Karpas-422 (cell line): ENCODE measurements around the gene HEBP2. TPM values are rescaled to one million over a fixed set of nuclear protein-coding genes. Genes with fewer than 3 reads are reported as not detected.

ENCODE experiments used
- DNase-seq: peaks from one replicate; pipeline ENCODE4 v3.0.0-alpha.2; 2015
- H2AFZ ChIP-seq: fragments of 200-600 bp; sonication (generic); 2 replicates; pipeline ENCODE4 v1.6.1; 2014; ENCODE audit warnings: antibody characterized with exemption, low read length, mixed read lengths
- H3K27ac ChIP-seq: fragments of 200-600 bp; sonication (generic); 2 replicates; pipeline ENCODE4 v1.5.1; 2014; ENCODE audit warnings: mild to moderate bottlenecking, low read length, moderate library complexity
- H3K27me3 ChIP-seq: fragments of 200-600 bp; sonication (generic); 2 replicates; pipeline ENCODE4 v1.6.1; 2014; ENCODE audit warnings: low read length, mixed read lengths
- H3K36me3 ChIP-seq: fragments of 200-600 bp; sonication (generic); 2 replicates; pipeline ENCODE4 v1.6.1; 2014; ENCODE audit warnings: low read length, mixed read lengths; ENCODE audit not compliant: insufficient read depth
- H3K4me1 ChIP-seq: fragments of 200-600 bp; sonication (generic); 2 replicates; pipeline ENCODE4 v1.6.1; 2014; ENCODE audit warnings: mild to moderate bottlenecking, low read length, mixed read lengths
- H3K4me2 ChIP-seq: fragments of 200-600 bp; sonication (generic); 2 replicates; pipeline ENCODE4 v1.6.1; 2014; ENCODE audit warnings: low read length, low read depth, mild to moderate bottlenecking; ENCODE audit not compliant: poor library complexity, severe bottlenecking
- H3K4me3 ChIP-seq: fragments of 200-600 bp; sonication (generic); 2 replicates; pipeline ENCODE4 v1.5.1; 2014; ENCODE audit warnings: mild to moderate bottlenecking, antibody characterized with exemption, low read length, mixed read lengths
- H3K79me2 ChIP-seq: fragments of 200-600 bp; sonication (generic); 2 replicates; pipeline ENCODE4 v1.6.1; 2014; ENCODE audit warnings: mild to moderate bottlenecking, low read length, mixed read lengths
- H3K9ac ChIP-seq: fragments of 200-600 bp; sonication (generic); 2 replicates; pipeline ENCODE4 v1.6.0; 2014; ENCODE audit warnings: low read length
- H3K9me2 ChIP-seq: fragments of 200-600 bp; sonication (generic), shearing (Covaris generic); replicated peaks from 2 replicates; pipeline ENCODE4 v1.6.0; 2014; ENCODE audit warnings: mild to moderate bottlenecking, low read length, moderate library complexity; ENCODE audit not compliant: insufficient read depth
- H3K9me3 ChIP-seq: fragments of 300-700, 200-600 bp; sonication (generic); 2 replicates; pipeline ENCODE4 v1.6.1; 2014; ENCODE audit warnings: low read length, mixed read lengths
- H4K20me1 ChIP-seq: fragments of 200-600 bp; sonication (generic); 2 replicates; pipeline ENCODE4 v1.6.1; 2014; ENCODE audit warnings: mild to moderate bottlenecking, antibody characterized with exemption, low read length, low read depth; ENCODE audit not compliant: insufficient read depth
- total RNA-seq: library from RNA; depleted of rRNA; stranded (reverse); fragments of >200 nt; shearing (Covaris generic); gene quantifications from 2 replicates; pipeline ENCODE4 v1.2.3, GENCODE V29; 2014; ENCODE audit warnings: low replicate concordance

HEBP2 gene
- total RNA-seq, 1 experiment from 2014 or later: 41.9 TPM

- Histone ChIP-seq H3K27ac (no peak overlapping the region), H3K9ac (no peak overlapping the region), H3K4me2 (no peak overlapping the region), H3K4me1 (no peaks in the 10 kb centered on the region), H3K9me3 (no peaks in the 10 kb centered on the region), H3K4me3 (no peak overlapping the region), H3K9me2 (no peaks in the 10 kb centered on the region), H2AFZ (no peak overlapping the region), H3K79me2 (no peaks in the 10 kb centered on the region), H3K36me3 (no peaks in the 10 kb centered on the region), H3K27me3 (no peaks in the 10 kb centered on the region), H4K20me1 (no peaks in the 10 kb centered on the region)
- DNase-seq: no peak
Measured at GRCh38 chr6:138374230-138374629, 29.8 kb upstream of the HEBP2 start.

DNA sequence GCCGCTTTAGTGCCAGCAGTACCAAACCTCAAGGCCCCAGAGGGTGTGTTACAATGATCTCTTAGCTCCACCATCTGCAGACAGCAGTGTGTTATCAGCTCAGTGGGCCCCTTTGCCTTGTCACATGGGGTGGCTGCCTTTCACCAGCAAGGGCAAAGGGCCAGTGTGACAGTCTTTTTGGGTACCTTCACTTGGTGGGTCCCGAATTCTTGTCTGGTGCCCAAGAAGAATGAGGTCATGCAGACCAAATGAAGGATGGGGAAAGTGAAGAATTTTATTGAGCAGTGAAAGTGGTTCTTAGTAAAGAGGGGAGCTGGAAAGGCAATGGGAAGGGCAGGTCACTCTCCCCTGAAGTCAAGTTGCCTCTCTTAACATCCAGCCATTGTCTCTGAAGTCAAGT, 29.2 kb upstream of the HEBP2 start:
- no peak for DNase-seq
- H4K20me1 ChIP-seq: no peaks in the 10 kb centered on the region
- H3K9me3 ChIP-seq: no peaks in the 10 kb centered on the region
- H3K27me3 ChIP-seq: no peaks in the 10 kb centered on the region
- no peaks in the 10 kb centered on the region for H3K79me2 ChIP-seq
- no peaks in the 10 kb centered on the region for H3K36me3 ChIP-seq
- H3K4me2 ChIP-seq: no peak overlapping the region
- no peak overlapping the region for H2AFZ ChIP-seq
- no peak overlapping the region for H3K27ac ChIP-seq
- H3K4me1 ChIP-seq: no peaks in the 10 kb centered on the region
- H3K9me2 ChIP-seq: no peaks in the 10 kb centered on the region
- H3K4me3 ChIP-seq: no peak overlapping the region
- no peak overlapping the region for H3K9ac ChIP-seq

GRCh38 chr6:138377042-138377441, 27.0 kb upstream of the HEBP2 start:
- DNase-seq: no peak
- H3K79me2 ChIP-seq: no peaks in the 10 kb centered on the region
- no peak overlapping the region for H3K4me2 ChIP-seq

DNA sequence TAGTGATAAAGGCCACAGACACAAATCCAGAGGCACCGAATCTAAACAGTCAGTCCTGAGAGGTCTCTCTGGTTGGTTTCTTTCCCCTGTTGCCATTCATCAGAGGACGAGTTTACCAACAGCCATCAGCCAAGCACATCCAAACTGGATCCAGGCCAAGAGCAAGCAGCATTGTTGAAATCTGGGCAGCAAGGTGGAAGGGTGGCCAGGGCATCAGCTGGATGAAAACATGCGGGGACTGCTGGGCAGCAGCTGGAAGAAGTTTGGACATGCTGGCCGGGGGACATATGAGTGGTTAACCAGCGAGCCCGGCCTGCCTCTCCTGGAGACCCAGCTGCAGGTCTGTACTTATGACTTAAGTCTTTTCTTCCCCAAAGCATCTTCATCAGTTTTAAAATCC, 26.2 kb upstream of the HEBP2 start, which contains the start of gene SMIM28:
Gene SMIM28, plus strand, starts transcription at position 62 of the 400 bp plus-strand sequence. Its CDS starts 168 bp downstream, at position 230.
- Histone ChIP-seq H3K36me3 (no peaks in the 10 kb centered on the region), H3K4me3 (no peak within 1 kb of the TSS), H2AFZ (no peak within 1 kb of the TSS), H3K4me1 (no peaks in the 10 kb centered on the region), H4K20me1 (no peaks in the 10 kb centered on the region), H3K9ac (no peak within 1 kb of the TSS), H3K27me3 (no peaks in the 10 kb centered on the region), H3K79me2 (no peaks in the 10 kb centered on the region), H3K9me3 (no peaks in the 10 kb centered on the region), H3K4me2 (no peak within 1 kb of the TSS), H3K9me2 (no peaks in the 10 kb centered on the region), H3K27ac (no peak within 1 kb of the TSS)
- DNase-seq: no peak

More at GRCh38 chr6:138377042-138377441, 27.0 kb upstream of the HEBP2 start:
- H3K4me3 ChIP-seq: no peak overlapping the region
- no peaks in the 10 kb centered on the region for H3K27me3 ChIP-seq
- no peaks in the 10 kb centered on the region for H3K9me2 ChIP-seq
- no peak overlapping the region for H2AFZ ChIP-seq
- H3K36me3 ChIP-seq: no peaks in the 10 kb centered on the region
- H3K27ac ChIP-seq: no peak overlapping the region
- H3K9ac ChIP-seq: no peak overlapping the region
- H3K4me1 ChIP-seq: no peaks in the 10 kb centered on the region
- H3K9me3 ChIP-seq: no peaks in the 10 kb centered on the region
- H4K20me1 ChIP-seq: no peaks in the 10 kb centered on the region

DNA sequence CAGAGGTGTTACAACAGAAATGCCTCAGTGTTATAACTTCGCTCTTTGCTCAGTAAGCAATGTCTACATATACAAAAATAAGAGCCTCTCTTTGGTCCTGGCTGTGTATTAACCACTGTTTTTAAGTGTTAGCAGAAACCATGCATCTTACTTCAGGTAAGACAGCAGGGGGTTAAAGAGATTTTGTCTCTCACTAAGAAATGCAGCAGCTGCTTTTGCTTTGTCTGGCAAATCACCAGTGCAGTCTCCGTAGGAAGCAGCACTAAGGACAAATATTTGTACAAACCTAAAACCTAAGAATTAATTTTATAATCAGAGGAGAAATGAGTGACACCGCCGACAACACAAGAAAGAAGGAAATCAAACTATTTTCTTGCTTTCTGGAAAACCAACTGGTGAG, 25.6 kb upstream of the HEBP2 start:
- Histone ChIP-seq H3K4me3 (no peak overlapping the region), H3K27me3 (no peaks in the 10 kb centered on the region), H3K9ac (no peak overlapping the region), H3K36me3 (no peaks in the 10 kb centered on the region), H3K9me3 (no peaks in the 10 kb centered on the region), H2AFZ (no peak overlapping the region), H3K4me1 (no peaks in the 10 kb centered on the region), H3K9me2 (no peaks in the 10 kb centered on the region), H3K4me2 (no peak overlapping the region), H3K79me2 (no peaks in the 10 kb centered on the region), H3K27ac (no peak overlapping the region), H4K20me1 (no peaks in the 10 kb centered on the region)
- DNase-seq: no peak

DNA sequence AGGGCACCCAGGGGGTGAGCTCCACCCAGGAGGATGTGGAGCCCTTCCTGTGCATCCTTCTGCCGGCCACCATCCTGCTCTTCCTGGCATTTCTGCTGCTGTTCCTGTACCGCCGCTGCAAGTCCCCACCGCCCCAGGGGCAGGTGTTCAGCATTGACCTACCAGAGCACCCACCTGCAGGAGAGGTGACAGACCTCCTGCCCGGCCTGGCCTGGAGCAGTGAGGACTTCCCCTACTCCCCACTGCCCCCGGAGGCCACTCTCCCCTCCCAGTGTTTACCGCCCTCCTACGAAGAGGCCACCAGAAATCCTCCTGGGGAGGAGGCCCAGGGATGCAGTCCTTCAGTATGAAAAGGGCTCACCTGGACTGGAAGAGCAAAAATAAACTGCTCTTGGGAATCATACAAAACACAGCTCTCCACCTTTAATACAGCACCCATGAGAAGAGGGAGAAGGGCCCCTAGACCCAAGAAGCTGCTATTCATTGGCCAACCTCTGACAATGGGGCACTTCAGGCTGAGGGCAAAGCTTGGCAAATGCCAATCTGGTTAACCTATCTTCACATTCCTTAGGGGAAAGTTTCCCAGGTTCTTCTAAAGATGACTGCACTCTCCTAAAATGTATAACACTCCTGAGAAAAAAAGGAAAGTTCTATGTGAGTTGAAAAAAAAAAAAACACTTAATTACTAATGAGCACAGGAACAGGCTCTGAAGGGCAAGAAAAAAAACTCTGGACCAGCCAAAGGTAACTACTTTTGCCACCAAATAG, 21.3 kb upstream of the HEBP2 start:
- H2AFZ ChIP-seq: no peak overlapping the region
- H3K27ac ChIP-seq: no peak overlapping the region
- DNase-seq: no peak
- no peak overlapping the region for H3K4me2 ChIP-seq
- H3K79me2 ChIP-seq: no peaks in the 10 kb centered on the region
- no peaks in the 10 kb centered on the region for H3K4me1 ChIP-seq
- no peaks in the 10 kb centered on the region for H3K9me3 ChIP-seq
- no peaks in the 10 kb centered on the region for H4K20me1 ChIP-seq
- H3K36me3 ChIP-seq: no peaks in the 10 kb centered on the region
- H3K27me3 ChIP-seq: no peaks in the 10 kb centered on the region
- no peak overlapping the region for H3K4me3 ChIP-seq
- H3K9ac ChIP-seq: no peak overlapping the region
- no peaks in the 10 kb centered on the region for H3K9me2 ChIP-seq

DNA sequence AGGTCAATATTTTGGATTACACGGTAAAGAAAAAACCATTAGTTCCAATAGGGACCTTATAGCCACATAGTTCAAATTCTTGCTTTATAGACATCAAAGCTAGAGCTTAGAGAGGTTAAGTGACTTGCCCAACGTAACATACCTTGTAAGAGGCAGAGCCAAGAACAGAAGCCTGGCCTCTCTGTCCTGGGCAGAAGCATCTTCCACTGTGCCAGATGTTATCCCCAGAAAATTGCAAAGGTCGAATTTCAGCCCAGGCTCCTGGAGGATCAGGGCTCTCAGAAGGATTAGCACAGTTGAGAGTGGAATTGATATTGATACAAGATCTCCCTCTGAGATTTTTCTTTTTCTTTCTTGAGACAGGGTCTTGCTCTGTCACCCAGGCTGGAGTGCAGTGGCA, 20.2 kb upstream of the HEBP2 start:
- Histone ChIP-seq H3K9me3 (no peaks in the 10 kb centered on the region), H3K27me3 (no peaks in the 10 kb centered on the region)

DNA sequence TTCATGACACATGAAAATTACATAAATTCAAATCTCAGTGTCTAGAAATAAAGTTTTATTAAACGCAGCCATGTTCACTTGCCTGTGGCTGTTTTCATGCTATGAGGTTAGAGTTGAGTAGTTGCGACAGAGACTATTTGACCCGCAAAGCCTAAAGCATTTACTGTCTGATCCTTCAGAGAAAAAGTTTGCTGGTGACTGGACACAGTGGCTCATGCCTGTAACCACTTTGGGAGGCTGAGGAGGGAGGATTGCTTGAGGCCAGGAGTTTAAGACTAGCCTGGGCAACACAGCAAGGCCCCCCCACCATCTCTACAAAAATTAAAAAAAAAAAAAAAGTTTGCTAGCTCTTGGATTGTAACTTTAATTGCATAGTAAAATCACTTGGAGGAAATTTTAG, 17.1 kb upstream of the HEBP2 start:
- Histone ChIP-seq H3K79me2 (no peaks in the 10 kb centered on the region), H4K20me1 (no peaks in the 10 kb centered on the region), H2AFZ (no peak overlapping the region), H3K27ac (no peak overlapping the region), H3K4me1 (no peaks in the 10 kb centered on the region), H3K9me3 (no peaks in the 10 kb centered on the region), H3K4me3 (no peak overlapping the region), H3K27me3 (no peaks in the 10 kb centered on the region), H3K9ac (no peak overlapping the region), H3K9me2 (no peaks in the 10 kb centered on the region), H3K36me3 (no peaks in the 10 kb centered on the region), H3K4me2 (no peak overlapping the region)
- DNase-seq: no peak

More for the DNA sequence above, 20.2 kb upstream of the HEBP2 start:
- no peak overlapping the region for H3K4me2 ChIP-seq
- H3K36me3 ChIP-seq: no peaks in the 10 kb centered on the region
- H4K20me1 ChIP-seq: no peaks in the 10 kb centered on the region
- H3K9ac ChIP-seq: no peak overlapping the region
- no peak overlapping the region for H3K4me3 ChIP-seq
- H3K4me1 ChIP-seq: no peaks in the 10 kb centered on the region
- no peaks in the 10 kb centered on the region for H3K9me2 ChIP-seq
- H2AFZ ChIP-seq: no peak overlapping the region
- no peaks in the 10 kb centered on the region for H3K79me2 ChIP-seq
- no peak overlapping the region for H3K27ac ChIP-seq
- DNase-seq: no peak
